NCI-H2227 (cell line): ENCODE measurements around the gene EIF2S1.
"Not testable (repeated sequence)": the region's sequence is repeated elsewhere in the genome, so short reads cannot be mapped to it uniquely, and the experiment has no call there.

Source experiments
- DNase-seq: peaks from one replicate; lab custom pipeline; 2025; ENCODE audit not compliant: unreplicated experiment; lab: John Stamatoyannopoulos, UW

Gene EIF2S1

DNA sequence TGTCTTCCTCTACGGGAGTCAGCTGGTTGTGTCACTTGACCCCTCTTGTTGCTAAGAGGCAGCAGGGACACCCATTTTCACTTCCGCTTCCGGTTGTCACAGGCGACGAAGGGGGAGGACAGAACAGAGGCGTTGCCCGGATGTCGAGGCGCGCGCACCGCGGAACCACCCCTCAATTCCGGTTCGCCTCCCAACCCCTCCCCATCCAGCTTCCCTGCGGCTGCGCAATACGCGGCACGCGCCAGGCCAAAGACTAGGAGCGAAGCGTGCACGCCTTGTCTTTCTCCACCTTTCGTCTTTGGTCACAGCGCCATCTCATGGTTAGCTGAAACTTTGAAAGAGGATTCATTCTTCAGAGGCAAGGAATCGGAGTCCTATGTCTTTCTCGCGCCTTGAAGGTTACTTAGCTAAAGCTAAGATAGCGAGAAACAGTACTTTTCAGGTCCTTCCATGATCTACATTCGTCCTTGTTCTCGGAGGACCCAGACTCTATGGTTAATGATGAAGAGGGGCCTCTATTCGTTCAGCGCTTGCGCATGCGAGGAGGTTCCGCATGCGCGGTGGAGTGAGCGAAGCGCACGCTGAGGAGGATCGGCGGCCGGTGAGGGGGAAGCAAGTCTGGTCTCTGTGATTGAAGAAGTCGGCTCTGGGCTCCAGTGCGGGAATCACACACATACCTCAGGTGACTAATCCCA is at the start of gene EIF2S1, which contains the start of gene ATP6V1D:
EIF2S1 (plus strand) TSS at position 554 of the 695 bp plus-strand sequence. CDS start 4,440 bp downstream, outside the sequence.
ATP6V1D (minus strand) TSS at position 30 of the 695 bp plus-strand sequence. CDS start 106 bp downstream, outside the sequence.
- DNase-seq: peak; percentile 99

GRCh38 chr14:67311868-67312267 is 48.3 kb upstream of the EIF2S1 start:
- DNase-seq: no peak

DNA sequence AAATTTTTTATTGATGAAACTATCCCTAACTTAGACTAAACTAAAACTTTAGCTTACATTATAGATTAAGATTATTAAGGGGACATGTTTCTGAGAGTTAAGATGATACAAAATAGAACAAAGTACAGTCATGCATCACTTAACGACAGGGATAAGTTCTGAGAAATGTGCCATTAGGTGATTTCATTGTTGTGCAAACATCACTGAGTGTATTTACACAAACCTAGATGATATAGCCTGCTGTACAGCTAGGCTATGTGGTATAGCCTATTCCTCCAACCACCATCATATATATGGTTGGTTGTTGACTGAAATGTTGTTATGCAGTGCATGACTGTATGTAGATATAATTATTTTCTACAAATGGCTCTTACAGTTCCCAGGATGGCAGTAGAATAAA is 47.0 kb upstream of the EIF2S1 start:
- no peak for DNase-seq

GRCh38 chr14:67317822-67318221 is 42.3 kb upstream of the EIF2S1 start:
- DNase-seq: no peak

DNA sequence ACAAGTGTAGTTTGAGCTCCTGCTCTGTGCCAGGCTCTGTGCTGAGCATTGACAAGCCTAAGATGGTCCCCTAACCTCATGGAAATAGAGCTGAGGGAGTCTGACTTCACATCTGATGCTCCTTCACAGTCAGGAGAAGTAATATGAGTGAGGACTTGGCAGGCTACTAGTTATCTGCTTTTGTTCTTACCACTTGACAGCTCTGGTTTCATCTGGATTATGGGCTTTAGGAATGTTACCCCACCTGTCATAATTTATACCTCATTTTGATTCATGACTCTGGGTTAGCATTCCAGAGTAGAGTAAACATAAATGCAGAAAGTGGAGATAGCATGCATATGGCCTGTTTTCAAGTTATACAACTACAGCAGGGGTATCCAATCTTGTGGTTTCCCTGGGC is 41.0 kb upstream of the EIF2S1 start:
- no peak for DNase-seq

DNA sequence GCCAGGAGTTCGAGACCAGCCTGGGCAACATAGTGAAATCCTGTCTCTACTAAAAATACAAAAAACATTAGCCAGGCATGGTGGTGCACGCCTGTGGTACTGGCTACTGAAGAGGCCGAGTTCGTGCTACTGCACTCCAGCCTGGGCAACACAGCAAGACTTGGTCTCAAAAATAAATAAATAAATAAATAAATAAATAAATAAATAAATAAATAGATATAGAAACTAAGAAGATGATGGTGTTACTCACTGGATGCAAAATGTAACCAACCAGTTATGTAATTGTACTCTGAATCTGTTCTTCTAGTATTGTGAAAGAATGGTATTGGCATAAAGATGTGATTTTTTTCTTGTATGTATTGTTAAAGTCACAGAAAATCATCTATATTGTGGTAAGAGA is 30.5 kb upstream of the EIF2S1 start:
- not testable (repeated sequence) for DNase-seq

GRCh38 chr14:67331368-67332125 is 28.6 kb upstream of the EIF2S1 start:
- no peak for DNase-seq

DNA sequence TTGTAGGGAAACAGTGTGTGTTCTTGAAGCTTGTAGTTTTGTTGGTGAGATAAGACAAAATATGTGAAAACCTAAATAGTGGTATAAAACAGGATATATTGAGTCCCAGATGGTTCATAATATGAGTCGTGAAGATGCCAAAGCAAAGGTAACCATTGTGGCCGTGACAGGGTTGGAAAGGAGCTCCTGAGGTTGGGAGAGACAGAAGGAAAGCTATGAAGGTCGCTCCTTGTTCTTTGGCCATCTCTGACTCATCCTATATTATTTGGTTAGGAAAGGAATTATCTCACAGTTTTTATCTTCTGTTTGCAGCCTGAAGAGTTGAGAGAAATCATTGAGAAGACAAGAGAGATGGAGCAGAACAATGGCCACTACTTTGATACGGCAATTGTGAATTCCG is 27.7 kb upstream of the EIF2S1 start:
- DNase-seq: no peak

DNA sequence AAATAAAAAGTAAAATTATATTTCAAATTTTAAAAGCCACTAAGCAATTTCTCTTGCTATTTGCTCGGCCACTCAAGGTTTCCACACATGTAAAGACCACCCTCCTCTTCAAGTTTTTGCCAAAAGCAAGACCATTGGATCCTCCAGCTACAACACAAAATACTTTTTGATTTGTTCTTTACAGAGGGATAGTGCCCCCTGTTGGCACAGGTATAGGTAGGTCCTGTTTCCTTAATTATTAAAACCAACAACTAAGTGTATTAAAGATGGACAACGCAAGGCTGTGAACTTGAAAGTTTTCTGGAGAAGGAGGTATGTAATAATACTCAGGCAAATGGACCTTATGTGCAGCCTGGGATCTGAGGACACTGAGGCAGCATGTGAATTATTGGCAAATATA is 24.3 kb upstream of the EIF2S1 start:
- DNase-seq: peak; percentile 30

GRCh38 chr14:67341231-67341630 is 18.9 kb upstream of the EIF2S1 start:
- DNase-seq: not testable (repeated sequence)

- DNase-seq: no peak
Observed at GRCh38 chr14:67343601-67344230, 16.4 kb upstream of the EIF2S1 start.

DNA sequence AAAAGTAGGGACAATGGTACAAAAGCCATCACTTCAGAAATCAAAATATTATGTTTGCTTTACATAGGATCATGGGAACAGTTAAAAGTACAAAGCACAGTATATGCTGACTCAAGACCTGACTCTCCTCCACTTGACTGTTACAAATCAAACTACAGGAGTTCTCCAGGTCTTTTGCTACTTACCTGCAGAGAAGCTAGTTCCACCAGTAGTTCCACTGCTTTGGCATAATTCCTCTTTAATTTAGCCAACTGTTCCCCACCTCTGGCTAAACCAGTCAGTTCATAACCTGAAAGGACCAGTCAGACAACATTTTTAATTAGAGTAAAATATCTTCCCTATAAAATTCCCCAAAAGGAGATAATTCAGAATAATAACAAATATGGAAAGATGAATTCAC is 14.5 kb upstream of the EIF2S1 start:
- no peak for DNase-seq

DNA sequence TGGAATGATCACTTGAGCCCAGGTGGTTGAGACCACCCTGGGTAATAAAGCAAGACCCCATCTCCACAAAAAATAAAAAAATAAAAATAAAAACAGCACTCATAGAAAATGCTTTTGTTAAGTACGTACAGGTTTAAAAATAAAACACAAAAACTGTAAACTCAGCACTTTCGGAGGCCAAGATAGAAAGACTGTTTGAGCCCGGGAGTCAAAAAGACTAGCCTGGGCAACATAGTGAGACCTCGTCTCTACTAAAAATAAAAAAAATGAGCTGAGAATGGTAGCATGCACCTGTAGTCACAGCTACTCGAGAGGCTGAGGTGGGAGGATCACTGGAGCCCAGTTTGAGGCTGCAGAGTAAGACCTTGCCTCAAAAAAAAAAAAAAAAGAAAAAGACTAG is 8.1 kb upstream of the EIF2S1 start:
- no peak for DNase-seq

- no peak for DNase-seq
Observed at GRCh38 chr14:67357186-67357968, 2.8 kb upstream of the EIF2S1 start.

DNA sequence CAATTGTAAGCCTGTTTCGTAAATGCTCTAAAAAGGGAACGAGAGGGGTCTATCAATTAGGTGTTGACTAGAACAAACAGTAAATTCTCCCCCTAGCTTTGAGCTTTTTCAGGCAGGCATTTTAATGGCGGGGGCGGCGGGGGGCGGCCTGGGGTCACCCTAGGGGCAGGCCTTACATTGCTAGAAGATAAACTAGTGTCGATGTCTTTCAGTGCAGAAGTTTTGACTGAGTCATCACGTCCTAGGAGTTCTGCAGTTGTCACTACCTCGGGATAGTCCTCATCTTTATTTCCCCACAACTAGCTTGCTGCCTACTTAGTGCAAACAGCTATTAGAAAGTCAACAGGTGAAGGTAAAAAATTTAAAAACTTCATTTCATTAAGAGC is 2.2 kb upstream of the EIF2S1 start:
- no peak for DNase-seq

DNA sequence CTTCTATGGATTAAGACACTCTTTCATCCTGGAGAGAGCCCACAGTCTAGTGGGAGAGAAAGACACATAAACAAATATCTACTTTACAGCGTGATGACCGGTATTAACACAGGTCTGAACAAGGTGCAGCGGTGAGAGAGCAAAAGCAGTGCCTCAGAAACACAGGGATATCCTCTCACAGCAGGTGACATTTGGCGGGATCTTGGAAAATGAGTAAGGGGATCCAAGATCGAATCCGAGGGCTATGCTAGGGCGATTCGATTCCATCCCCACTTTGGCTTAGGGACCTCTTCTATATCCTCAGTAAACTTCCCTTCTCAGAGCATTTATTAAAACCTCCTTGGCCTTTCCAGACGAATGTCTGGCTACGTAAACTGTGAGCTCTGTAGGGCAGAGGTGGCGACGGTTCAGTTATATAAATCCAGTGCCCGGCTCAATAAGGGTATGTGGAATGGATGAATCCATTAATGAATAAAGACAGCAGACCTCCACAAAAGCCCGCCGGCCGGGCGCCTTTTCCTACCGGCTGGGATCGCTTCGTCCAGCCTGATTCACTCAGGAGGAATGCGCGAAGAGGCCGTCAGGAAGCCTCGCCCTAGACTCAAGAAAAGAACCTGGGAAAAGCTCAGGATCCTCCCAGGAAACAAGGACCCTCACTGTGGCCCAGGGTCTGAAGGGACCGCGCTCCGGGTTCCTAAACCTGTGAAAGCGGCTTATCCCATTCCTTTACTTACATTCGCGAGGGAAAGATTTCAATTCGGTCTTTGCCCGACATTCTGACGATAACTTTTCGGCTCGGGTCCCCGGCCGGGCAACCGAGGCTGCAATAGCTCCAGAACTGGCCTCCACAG is 979 bp upstream of the EIF2S1 start:
- DNase-seq: peak; percentile 51

GRCh38 chr14:67360470-67361206 is 510 bp downstream of the EIF2S1 start:
- no peak for DNase-seq

- DNase-seq: no peak
Observed at GRCh38 chr14:67365476-67365875, 5.3 kb downstream of the EIF2S1 start.

DNA sequence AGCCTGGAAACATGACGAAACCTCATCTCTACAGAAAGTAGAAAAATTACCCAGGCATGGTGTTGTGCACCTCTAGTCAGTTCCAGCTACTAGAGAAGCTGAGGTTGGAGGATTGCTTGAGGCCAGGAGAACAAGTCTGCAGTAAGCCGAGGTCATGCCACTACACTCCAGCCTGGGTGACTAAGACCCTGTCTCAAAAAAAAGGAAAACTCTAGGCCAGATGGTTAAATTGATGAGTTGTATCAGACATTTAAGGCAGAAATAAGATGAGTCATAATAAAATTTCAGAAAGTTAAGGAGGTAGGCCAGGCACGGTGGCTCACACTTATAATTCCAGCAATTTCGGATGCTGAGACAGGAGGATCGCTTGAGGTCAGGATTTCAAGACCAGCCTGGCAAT is 10.7 kb downstream of the EIF2S1 start:
- DNase-seq: no peak
